HCT116 (cell line): ENCODE results near the gene PITPNC1.

Source experiments
- CTCF ChIP-seq, 3 experiments: fragments of 200-600 bp in 1 of 3; sonication (generic) in 1 of 3; IDR thresholded peaks in 2 of 3; conservative IDR thresholded peaks in 1 of 3; 2 replicates each; pipeline ENCODE4 v1.5.1; 2012 to 2017; ENCODE audit warnings: low read depth in 2 of 3, low read length in 2 of 3, antibody characterized with exemption in 1 of 3, borderline replicate concordance in 1 of 3, control low read depth in 1 of 3, mild to moderate bottlenecking in 1 of 3, mixed read lengths in 1 of 3, mixed run types in 1 of 3, moderate library complexity in 1 of 3; ENCODE audit not compliant: insufficient read depth in 1 of 3
- EZH2 ChIP-seq: fragments of 200-600 bp; sonication (generic); IDR thresholded peaks from 2 replicates; pipeline ENCODE4 v1.6.1; 2017; ENCODE audit warnings: antibody characterized with exemption, mixed run types
- JUND ChIP-seq: IDR thresholded peaks from 2 replicates; pipeline ENCODE4 v1.6.1; 2012
- POLR2A ChIP-seq: IDR thresholded peaks from 2 replicates; pipeline ENCODE4 v1.7.0; 2011; ENCODE audit warnings: borderline replicate concordance; ENCODE audit not compliant: insufficient read depth, insufficient read length; ENCODE audit errors: extremely low read depth
- POLR2AphosphoS5 ChIP-seq: IDR thresholded peaks from 2 replicates; pipeline ENCODE4 v1.6.1; 2011; ENCODE audit warnings: mild to moderate bottlenecking, low read depth, low read length, moderate library complexity
- SIN3A ChIP-seq: IDR thresholded peaks from 2 replicates; pipeline ENCODE4 v1.6.1; 2012; ENCODE audit warnings: low read depth
- ZNF274 ChIP-seq: fragments of 200-500 bp; sonication (Bioruptor generic); IDR thresholded peaks from 2 replicates; pipeline ENCODE4 v1.6.1; 2014; ENCODE audit warnings: mild to moderate bottlenecking, low read depth, low read length, inconsistent platforms

GRCh38 chr17:67737145-67737544 is 360.1 kb downstream of the PITPNC1 start:
- TF ChIP-seq EZH2 = no peak
- no peak for TF ChIP-seq CTCF (IDR thresholded peaks at IDR 0.05 in 2 of 3, conservative IDR thresholded peaks at IDR 0.05 in 1 of 3; ENCODE audit: borderline replicate concordance in 1 of 3, insufficient read depth in 1 of 3, low read depth in 2 of 3, low read length in 2 of 3)
- no peak for TF ChIP-seq POLR2A
- no peak for TF ChIP-seq SIN3A
- no peak for TF ChIP-seq POLR2AphosphoS5
- TF ChIP-seq JUND = no peak
- no peak for TF ChIP-seq ZNF274
